ENCODE data around the gene SPARCL1.
"Not testable (repeated sequence)": the region's sequence is repeated elsewhere in the genome, so short reads cannot be mapped to it uniquely, and the experiment has no call there.

SPARCL1 gene

GRCh38 chr4:87529187-87529586 is at the start of gene SPARCL1:
Gene SPARCL1 (minus strand): TSS chr4:87529376. CDS start chr4:87499574, 29,802 bp downstream.
- DNase-seq = no peak

GRCh38 chr4:87575983-87576382 is 46.8 kb upstream of the SPARCL1 start:
- no peak for DNase-seq

GRCh38 chr4:87575408-87575807 is 46.2 kb upstream of the SPARCL1 start:
- no peak for DNase-seq

GRCh38 chr4:87574996-87575395 is 45.8 kb upstream of the SPARCL1 start:
- no peak for DNase-seq

- DNase-seq = not testable (repeated sequence)
Measured at GRCh38 chr4:87574376-87574775, 45.2 kb upstream of the SPARCL1 start.

GRCh38 chr4:87570290-87570805 is 41.2 kb upstream of the SPARCL1 start:
- no peak for DNase-seq

- DNase-seq = no peak
Measured at GRCh38 chr4:87567191-87567590, 38.0 kb upstream of the SPARCL1 start.

GRCh38 chr4:87566276-87566675 is 37.1 kb upstream of the SPARCL1 start:
- no peak for DNase-seq

- DNase-seq = no peak
Measured at GRCh38 chr4:87565746-87566145, 36.6 kb upstream of the SPARCL1 start.

- no peak for DNase-seq
Measured at GRCh38 chr4:87560802-87561201, 31.6 kb upstream of the SPARCL1 start.

GRCh38 chr4:87559090-87559837 is 30.1 kb upstream of the SPARCL1 start:
- DNase-seq = peak; percentile 45

GRCh38 chr4:87557348-87557747 is 28.2 kb upstream of the SPARCL1 start:
- DNase-seq = no peak

- DNase-seq = no peak
Measured at GRCh38 chr4:87555773-87556619, 26.8 kb upstream of the SPARCL1 start.

- DNase-seq = no peak
Measured at GRCh38 chr4:87553182-87553581, 24.0 kb upstream of the SPARCL1 start.

GRCh38 chr4:87551361-87551760 is 22.2 kb upstream of the SPARCL1 start:
- no peak for DNase-seq

- DNase-seq = no peak
Measured at GRCh38 chr4:87547016-87547708, 18.0 kb upstream of the SPARCL1 start.

GRCh38 chr4:87545052-87545451 is 15.9 kb upstream of the SPARCL1 start:
- no peak for DNase-seq

- DNase-seq = no peak
Measured at GRCh38 chr4:87543835-87544461, 14.8 kb upstream of the SPARCL1 start.

GRCh38 chr4:87542734-87543312 is 13.6 kb upstream of the SPARCL1 start:
- DNase-seq = no peak

GRCh38 chr4:87541956-87542709 is 13.0 kb upstream of the SPARCL1 start:
- no peak for DNase-seq

GRCh38 chr4:87541521-87541920 is 12.3 kb upstream of the SPARCL1 start:
- DNase-seq = no peak
